ENCODE data around the gene SENP2.

Gene SENP2

GRCh38 chr3:185657691-185658503 lies 71.8 kb downstream of the SENP2 start:
- TF ChIP-seq MAX (IDR thresholded peaks at IDR 0.05): no peak
- TF ChIP-seq TAF1 (IDR thresholded peaks at IDR 0.05; ENCODE audit: low read depth): no peak
- no peak for TF ChIP-seq EP300 (IDR thresholded peaks at IDR 0.05; ENCODE audit: borderline replicate concordance)
- TF ChIP-seq ZBTB7A (IDR thresholded peaks at IDR 0.05; ENCODE audit: low read depth): no peak
- no peak for TF ChIP-seq RAD21 (IDR thresholded peaks at IDR 0.05; ENCODE audit: low read depth)
- no peak for TF ChIP-seq YY1 (IDR thresholded peaks at IDR 0.05; ENCODE audit: low read depth)
- TF ChIP-seq CEBPB (IDR thresholded peaks at IDR 0.05): no peak
- TF ChIP-seq FOXM1 (IDR thresholded peaks at IDR 0.05; ENCODE audit: borderline replicate concordance, low read depth): no peak
- no peak for TF ChIP-seq TEAD4 (IDR thresholded peaks at IDR 0.05)
- no peak for TF ChIP-seq NFIC (IDR thresholded peaks at IDR 0.05)
- TF ChIP-seq EGR1 (IDR thresholded peaks at IDR 0.05): no peak
- TF ChIP-seq CREB1 (IDR thresholded peaks at IDR 0.05; ENCODE audit: low read depth): no peak
- no peak for TF ChIP-seq TCF12 (IDR thresholded peaks at IDR 0.05; ENCODE audit: low read depth)

- TF ChIP-seq TEAD4 (IDR thresholded peaks at IDR 0.05) (peak; percentile 37; the same call in 1 of the 2 replicates), EGR1 (IDR thresholded peaks at IDR 0.05) (no peak), TAF1 (IDR thresholded peaks at IDR 0.05; ENCODE audit: low read depth) (no peak)
Measured at GRCh38 chr3:185658504-185658912, 72.4 kb downstream of the SENP2 start.

- TF ChIP-seq USF1 (IDR thresholded peaks at IDR 0.05) (no peak), YY1 (IDR thresholded peaks at IDR 0.05; ENCODE audit: low read depth) (no peak), TCF12 (IDR thresholded peaks at IDR 0.05; ENCODE audit: low read depth) (no peak), NFIC (IDR thresholded peaks at IDR 0.05) (no peak), ZBTB7A (IDR thresholded peaks at IDR 0.05; ENCODE audit: low read depth) (no peak), TAF1 (IDR thresholded peaks at IDR 0.05; ENCODE audit: low read depth) (no peak), EGR1 (IDR thresholded peaks at IDR 0.05) (no peak), TEAD4 (IDR thresholded peaks at IDR 0.05) (no peak), FOXM1 (IDR thresholded peaks at IDR 0.05; ENCODE audit: borderline replicate concordance, low read depth) (no peak), EP300 (IDR thresholded peaks at IDR 0.05; ENCODE audit: borderline replicate concordance) (no peak), MAX (IDR thresholded peaks at IDR 0.05) (no peak)
Measured at GRCh38 chr3:185658943-185659342, 72.8 kb downstream of the SENP2 start.

- TF ChIP-seq RAD21 (IDR thresholded peaks at IDR 0.05; ENCODE audit: low read depth): peak; percentile 93
- TF ChIP-seq REST (IDR thresholded peaks at IDR 0.05; ENCODE audit: low read depth): no peak
Measured at GRCh38 chr3:185659942-185660921, 74.1 kb downstream of the SENP2 start.

- TF ChIP-seq CEBPB (IDR thresholded peaks at IDR 0.05) (no peak), TCF12 (IDR thresholded peaks at IDR 0.05; ENCODE audit: low read depth) (no peak), TEAD4 (IDR thresholded peaks at IDR 0.05) (no peak), USF1 (IDR thresholded peaks at IDR 0.05) (no peak), RAD21 (IDR thresholded peaks at IDR 0.05; ENCODE audit: low read depth) (no peak), YY1 (IDR thresholded peaks at IDR 0.05; ENCODE audit: low read depth) (no peak), CREB1 (IDR thresholded peaks at IDR 0.05; ENCODE audit: low read depth) (no peak), NFIC (IDR thresholded peaks at IDR 0.05) (no peak), EP300 (IDR thresholded peaks at IDR 0.05; ENCODE audit: borderline replicate concordance) (no peak), TAF1 (IDR thresholded peaks at IDR 0.05; ENCODE audit: low read depth) (no peak), EGR1 (IDR thresholded peaks at IDR 0.05) (no peak), FOXM1 (IDR thresholded peaks at IDR 0.05; ENCODE audit: borderline replicate concordance, low read depth) (no peak), MAX (IDR thresholded peaks at IDR 0.05) (no peak), ZBTB7A (IDR thresholded peaks at IDR 0.05; ENCODE audit: low read depth) (no peak)
Measured at GRCh38 chr3:185661772-185662171, 75.7 kb downstream of the SENP2 start.

GRCh38 chr3:185663929-185664328 lies 77.8 kb downstream of the SENP2 start:
- no peak for TF ChIP-seq TAF1 (IDR thresholded peaks at IDR 0.05; ENCODE audit: low read depth)
- no peak for TF ChIP-seq TEAD4 (IDR thresholded peaks at IDR 0.05)
- TF ChIP-seq REST (IDR thresholded peaks at IDR 0.05; ENCODE audit: low read depth): no peak
- no peak for TF ChIP-seq ZBTB7A (IDR thresholded peaks at IDR 0.05; ENCODE audit: low read depth)
- TF ChIP-seq EP300 (IDR thresholded peaks at IDR 0.05; ENCODE audit: borderline replicate concordance): no peak
- no peak for TF ChIP-seq EGR1 (IDR thresholded peaks at IDR 0.05)
- TF ChIP-seq CREB1 (IDR thresholded peaks at IDR 0.05; ENCODE audit: low read depth): no peak
- no peak for TF ChIP-seq TCF12 (IDR thresholded peaks at IDR 0.05; ENCODE audit: low read depth)
- TF ChIP-seq YY1 (IDR thresholded peaks at IDR 0.05; ENCODE audit: low read depth): no peak
- TF ChIP-seq NFIC (IDR thresholded peaks at IDR 0.05): no peak
- no peak for TF ChIP-seq FOXM1 (IDR thresholded peaks at IDR 0.05; ENCODE audit: borderline replicate concordance, low read depth)
- no peak for TF ChIP-seq MAX (IDR thresholded peaks at IDR 0.05)
- no peak for TF ChIP-seq USF1 (IDR thresholded peaks at IDR 0.05)
- TF ChIP-seq RAD21 (IDR thresholded peaks at IDR 0.05; ENCODE audit: low read depth): no peak
- TF ChIP-seq CEBPB (IDR thresholded peaks at IDR 0.05): no peak

All from Ishikawa (cell line).